B cell (primary cell): Measurements from ENCODE around the gene RNASE2.

Experiments
- CTCF ChIP-seq: fragments of 200-600 bp; IDR thresholded peaks from one replicate; pipeline ENCODE4 v1.8.0; 2022; ENCODE audit warnings: antibody characterized with exemption, mild to moderate bottlenecking
- EZH2 ChIP-seq: IDR thresholded peaks from 2 replicates; pipeline ENCODE4 v1.6.1; 2012; ENCODE audit warnings: borderline replicate concordance, low read depth, mild to moderate bottlenecking, moderate library complexity, low read length; ENCODE audit not compliant: insufficient read depth, poor library complexity, severe bottlenecking

DNA sequence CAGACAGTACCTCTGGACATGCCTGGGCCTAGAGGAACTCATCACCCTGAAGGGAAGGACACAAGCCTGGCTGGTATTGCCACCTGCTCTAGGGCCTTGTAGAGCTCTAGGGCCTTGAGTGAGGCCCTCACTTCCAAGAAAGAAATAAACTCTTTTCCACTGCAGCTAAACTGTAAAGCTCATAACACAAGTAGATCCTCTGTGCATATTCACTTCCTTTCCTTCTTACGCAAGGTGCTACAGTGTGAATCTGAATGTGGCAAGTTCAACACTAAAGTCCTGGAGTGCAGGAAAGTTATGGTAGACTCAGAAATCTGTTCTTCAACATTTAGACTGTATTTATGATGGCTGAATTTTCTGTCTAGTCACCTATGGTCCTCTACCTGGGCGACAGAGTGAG, 49.6 kb upstream of the RNASE2 start:
- no peak for TF ChIP-seq CTCF
- TF ChIP-seq EZH2 = no peak
